ENCODE measurements around the gene SERPINB2. TPM values are rescaled to one million over a fixed set of nuclear protein-coding genes. Genes with fewer than 3 reads are reported as not detected.

SERPINB2 gene
- total RNA-seq, 4 donors from 2014 or later: 1.2 to 14.5 (median 3.0) TPM

DNA sequence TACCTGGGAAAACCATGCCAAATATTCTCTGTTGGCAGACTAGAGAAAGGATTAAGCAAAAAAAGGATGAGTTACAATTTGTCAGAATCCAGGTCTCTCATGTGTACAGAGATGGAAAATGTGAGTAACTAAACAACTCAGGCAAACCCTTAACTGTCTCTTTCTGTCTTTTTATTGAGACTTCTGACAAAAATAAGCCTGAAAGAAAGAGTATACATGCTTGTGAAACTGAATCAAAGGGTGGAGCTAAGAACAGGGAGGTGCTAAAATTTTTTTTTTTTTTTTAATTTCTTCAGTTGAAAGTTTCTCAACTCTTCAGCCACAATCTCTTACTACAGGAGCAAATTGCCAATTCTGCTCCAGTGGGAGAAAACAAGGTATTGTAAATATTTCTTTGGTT, 20.2 kb downstream of the SERPINB2 start, which contains the start of gene SERPINB10:
TSS of gene SERPINB10 (plus strand) at position 295 of the 400 bp plus-strand sequence. CDS start 7,553 bp downstream, outside the sequence.
- TF ChIP-seq EP300 (IDR thresholded peaks at IDR 0.05) (no peak), POLR2A (IDR thresholded peaks at IDR 0.05) (no peak), POLR2AphosphoS5 (IDR thresholded peaks at IDR 0.05) (no peak)
- TF ChIP-seq, protein P1, sequence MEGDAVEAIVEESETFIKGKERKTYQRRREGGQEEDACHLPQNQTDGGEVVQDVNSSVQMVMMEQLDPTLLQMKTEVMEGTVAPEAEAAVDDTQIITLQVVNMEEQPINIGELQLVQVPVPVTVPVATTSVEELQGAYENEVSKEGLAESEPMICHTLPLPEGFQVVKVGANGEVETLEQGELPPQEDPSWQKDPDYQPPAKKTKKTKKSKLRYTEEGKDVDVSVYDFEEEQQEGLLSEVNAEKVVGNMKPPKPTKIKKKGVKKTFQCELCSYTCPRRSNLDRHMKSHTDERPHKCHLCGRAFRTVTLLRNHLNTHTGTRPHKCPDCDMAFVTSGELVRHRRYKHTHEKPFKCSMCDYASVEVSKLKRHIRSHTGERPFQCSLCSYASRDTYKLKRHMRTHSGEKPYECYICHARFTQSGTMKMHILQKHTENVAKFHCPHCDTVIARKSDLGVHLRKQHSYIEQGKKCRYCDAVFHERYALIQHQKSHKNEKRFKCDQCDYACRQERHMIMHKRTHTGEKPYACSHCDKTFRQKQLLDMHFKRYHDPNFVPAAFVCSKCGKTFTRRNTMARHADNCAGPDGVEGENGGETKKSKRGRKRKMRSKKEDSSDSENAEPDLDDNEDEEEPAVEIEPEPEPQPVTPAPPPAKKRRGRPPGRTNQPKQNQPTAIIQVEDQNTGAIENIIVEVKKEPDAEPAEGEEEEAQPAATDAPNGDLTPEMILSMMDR (IDR thresholded peaks at IDR 0.05): no peak
- Histone ChIP-seq H3K4me1 (no peaks in the 10 kb centered on the region), H3K27me3 (no peaks in the 10 kb centered on the region), H3K36me3 (no peaks in the 10 kb centered on the region), H3K27ac (no peak within 1 kb of the TSS), H3K4me3 (no peak within 1 kb of the TSS), H3K9me3 (no peaks in the 10 kb centered on the region)
- ATAC-seq: no peak

DNA sequence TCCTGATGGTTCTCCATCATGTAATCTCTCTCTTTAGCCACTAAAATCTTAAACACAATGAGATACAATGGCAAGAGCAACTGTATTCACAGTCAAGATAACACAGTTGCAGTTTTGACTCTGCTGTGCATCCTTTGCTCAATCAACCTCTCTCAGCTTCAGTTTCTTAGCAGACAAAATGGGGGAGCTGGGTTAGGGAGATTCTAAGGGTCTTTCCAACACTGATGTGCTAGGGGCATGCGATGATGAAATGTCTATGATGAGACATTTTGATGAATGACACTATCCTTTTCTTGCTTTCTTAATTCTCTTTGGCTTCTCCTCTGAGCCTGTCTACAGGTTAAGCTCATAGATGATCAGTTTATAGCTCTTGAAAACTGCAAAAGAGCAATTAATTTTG, 21.4 kb downstream of the SERPINB2 start:
- Histone ChIP-seq H3K4me3 (no peak overlapping the region), H3K27me3 (no peaks in the 10 kb centered on the region), H3K36me3 (no peaks in the 10 kb centered on the region), H3K9me3 (no peaks in the 10 kb centered on the region), H3K4me1 (no peaks in the 10 kb centered on the region), H3K27ac (no peak overlapping the region)
- no peak for ATAC-seq
- TF ChIP-seq, protein P1 (IDR thresholded peaks at IDR 0.05): no peak
- TF ChIP-seq POLR2A (IDR thresholded peaks at IDR 0.05) (no peak), POLR2AphosphoS5 (IDR thresholded peaks at IDR 0.05) (no peak), EP300 (IDR thresholded peaks at IDR 0.05) (no peak)
- 78 to 80% methylated on average over 1 of the region's 1 CpG for WGBS, 2 donors (ENCODE audit: low coverage in 1 of 2)

DNA sequence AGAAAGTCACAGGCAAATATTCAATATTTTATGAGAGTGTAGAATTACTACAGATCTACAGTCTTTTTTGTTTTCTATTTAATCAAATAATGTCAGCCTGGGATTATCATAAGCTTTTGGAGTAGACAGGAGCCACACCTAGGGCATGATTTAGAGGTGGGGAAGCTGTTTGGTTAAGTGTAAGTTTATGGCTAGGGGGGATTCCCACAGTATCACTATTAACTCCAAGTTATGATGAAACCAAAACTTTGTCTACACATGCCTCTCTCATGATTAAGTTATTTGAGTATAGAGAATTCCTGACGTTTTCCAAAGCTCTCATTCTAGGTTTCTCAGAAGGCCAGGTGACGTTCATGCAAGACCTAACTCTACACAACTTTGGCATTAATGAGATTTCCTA, 22.4 kb downstream of the SERPINB2 start:
- H3K27ac ChIP-seq: no peak overlapping the region
- H3K27me3 ChIP-seq: no peaks in the 10 kb centered on the region
- WGBS, 2 donors (ENCODE audit: low coverage in 1 of 2): 61 to 75% methylated on average over 2 of the region's 2 CpGs
- TF ChIP-seq EP300 (IDR thresholded peaks at IDR 0.05): no peak
- TF ChIP-seq, protein P1 (IDR thresholded peaks at IDR 0.05): no peak
- TF ChIP-seq POLR2A (IDR thresholded peaks at IDR 0.05): no peak
- TF ChIP-seq POLR2AphosphoS5 (IDR thresholded peaks at IDR 0.05): no peak
- no peaks in the 10 kb centered on the region for H3K36me3 ChIP-seq
- H3K4me1 ChIP-seq: no peaks in the 10 kb centered on the region
- no peak overlapping the region for H3K4me3 ChIP-seq
- H3K9me3 ChIP-seq: no peaks in the 10 kb centered on the region
- ATAC-seq: no peak

DNA sequence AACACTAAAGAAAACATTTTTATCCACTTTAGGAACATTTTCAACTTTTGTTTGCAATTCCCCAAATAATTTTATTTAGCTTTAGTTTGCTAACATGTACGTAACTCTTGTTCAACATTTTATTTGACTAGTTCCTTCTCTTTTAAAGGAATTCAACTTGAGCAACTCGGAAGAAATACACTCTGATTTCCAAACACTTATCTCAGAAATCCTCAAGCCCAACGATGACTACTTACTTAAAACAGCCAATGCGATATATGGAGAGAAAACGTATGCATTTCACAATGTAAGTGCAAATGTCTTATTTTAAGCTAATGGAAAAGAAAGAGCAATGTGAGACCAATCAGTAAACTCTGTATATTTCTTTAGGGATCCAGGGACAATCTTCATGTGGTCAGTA, 30.3 kb downstream of the SERPINB2 start:
- no peak for TF ChIP-seq POLR2AphosphoS5 (IDR thresholded peaks at IDR 0.05)
- no peak for TF ChIP-seq EP300 (IDR thresholded peaks at IDR 0.05)
- TF ChIP-seq POLR2A (IDR thresholded peaks at IDR 0.05): no peak
- TF ChIP-seq, protein P1 (IDR thresholded peaks at IDR 0.05): no peak
- ATAC-seq: no peak
- WGBS, 2 donors (ENCODE audit: low coverage in 1 of 2): 79 to 84% methylated on average over 5 of the region's 5 CpGs

DNA sequence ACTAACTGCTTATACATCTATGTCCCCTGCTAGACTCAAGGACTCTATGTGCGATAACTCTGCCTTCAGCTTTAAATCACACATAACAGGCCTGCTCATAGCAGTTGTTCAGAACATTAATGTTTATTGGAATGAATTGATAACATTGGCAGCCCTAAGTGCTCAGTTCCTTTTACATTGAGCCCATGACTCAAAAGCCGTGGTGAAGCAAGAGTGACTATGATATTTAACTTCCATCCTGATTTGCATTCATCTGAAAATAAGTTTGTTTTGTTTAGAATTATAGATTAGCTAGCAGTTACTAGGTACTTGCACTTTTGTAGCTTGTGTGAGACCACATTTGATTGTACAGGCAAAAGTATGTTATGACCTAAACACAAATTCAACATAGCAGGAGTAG, 34.5 kb downstream of the SERPINB2 start:
- 49 to 93% methylated on average over 2 of the region's 2 CpGs for WGBS, 2 donors (ENCODE audit: low coverage in 1 of 2)
- no peak overlapping the region for H3K4me3 ChIP-seq
- H3K36me3 ChIP-seq: no peaks in the 10 kb centered on the region
- TF ChIP-seq POLR2AphosphoS5 (IDR thresholded peaks at IDR 0.05) (no peak), POLR2A (IDR thresholded peaks at IDR 0.05) (no peak), EP300 (IDR thresholded peaks at IDR 0.05) (no peak)
- TF ChIP-seq, protein P1 (IDR thresholded peaks at IDR 0.05): no peak
- no peaks in the 10 kb centered on the region for H3K9me3 ChIP-seq
- H3K27me3 ChIP-seq: no peaks in the 10 kb centered on the region
- H3K4me1 ChIP-seq: no peaks in the 10 kb centered on the region
- no peak for ATAC-seq
- no peak overlapping the region for H3K27ac ChIP-seq

More for the DNA sequence above, 30.3 kb downstream of the SERPINB2 start:
- Histone ChIP-seq H3K9me3 (no peaks in the 10 kb centered on the region), H3K4me1 (no peaks in the 10 kb centered on the region), H3K36me3 (no peaks in the 10 kb centered on the region), H3K27me3 (peaks cover 3% of the 10 kb centered on the region), H3K4me3 (no peak overlapping the region), H3K27ac (no peak overlapping the region)
